A549 treated with AZD9567 at 1 μM for 4 hours (cell line): ENCODE results near the gene PRAMEF6. TPM values are rescaled to one million over a fixed set of nuclear protein-coding genes. Genes with fewer than 3 reads are reported as not detected.

Experiments
- total RNA-seq: library from RNA; stranded (reverse); fragments of 200-300 nt; extraction: Qiagen RNA extraction; gene quantifications from 5 replicates; pipeline ENCODE4 v1.2.3, GENCODE V29; 2022; ENCODE audit not compliant: insufficient read depth

The PRAMEF6 gene
- not detected in 5 replicates for total RNA-seq

GRCh38 chr1:12947480-12947879 is at the start of gene PRAMEF6:
TSS of gene PRAMEF6 (minus strand) at chr1:12947580. CDS start at chr1:12942518, 5,062 bp downstream.

GRCh38 chr1:12916310-12916709 is 31.1 kb downstream of the PRAMEF6 start, which contains the start of gene PRAMEF7:
TSS of gene PRAMEF7 (plus strand) at chr1:12916610. CDS start at chr1:12917693, 1,083 bp downstream.

GRCh38 chr1:12898170-12898569 is 49.2 kb downstream of the PRAMEF6 start, which contains the start of gene PRAMEF10:
TSS of gene PRAMEF10 (minus strand) at chr1:12898270. CDS start at chr1:12895847, 2,423 bp downstream.

Other genes with a start within 250 kb of the PRAMEF6 start
- not detected in 5 replicates for gene AADACL3, start 231.5 kb downstream of the PRAMEF6 start, total RNA-seq
- gene CFAP107, start 201.4 kb downstream of the PRAMEF6 start, total RNA-seq = not detected in 5 replicates
- gene PRAMEF12, start 173.8 kb downstream of the PRAMEF6 start, total RNA-seq = 0.06 TPM in 1 of 5 replicates, not detected in the others
- 0.03 TPM in 1 of 5 replicates, not detected in the others for gene PRAMEF1, start 156.2 kb downstream of the PRAMEF6 start, total RNA-seq
- gene PRAMEF11, start 116.2 kb downstream of the PRAMEF6 start, total RNA-seq = not detected in 5 replicates
- gene HNRNPCL1, start 98.9 kb downstream of the PRAMEF6 start, total RNA-seq = not detected in 5 replicates
- gene PRAMEF2, start 90.5 kb downstream of the PRAMEF6 start, total RNA-seq = 0.05 to 0.12 TPM in 2 of 5 replicates, not detected in the others
- gene PRAMEF4, start 61.4 kb downstream of the PRAMEF6 start, total RNA-seq = not detected in 5 replicates
- gene PRAMEF10, start 49.3 kb downstream of the PRAMEF6 start, total RNA-seq = not detected in 5 replicates
- 0.05 TPM in 1 of 5 replicates, not detected in the others for gene PRAMEF7, start 31.0 kb downstream of the PRAMEF6 start, total RNA-seq
- gene PRAMEF27, start 109.0 kb upstream of the PRAMEF6 start, total RNA-seq = not detected in 5 replicates
- gene HNRNPCL3, start 113.2 kb upstream of the PRAMEF6 start, total RNA-seq = not detected in 5 replicates
- gene PRAMEF25, start 123.2 kb upstream of the PRAMEF6 start, total RNA-seq = not detected in 5 replicates
- not detected in 5 replicates for gene HNRNPCL2, start 169.3 kb upstream of the PRAMEF6 start, total RNA-seq
- gene PRAMEF26, start 208.4 kb upstream of the PRAMEF6 start, total RNA-seq = not detected in 5 replicates
- not detected in 5 replicates for gene HNRNPCL4, start 218.1 kb upstream of the PRAMEF6 start, total RNA-seq
- not detected in 5 replicates for gene PRAMEF9, start 224.3 kb upstream of the PRAMEF6 start, total RNA-seq